B cell (primary cell): ENCODE data around the gene ENDOU.

Experiments used
- EZH2 ChIP-seq: IDR thresholded peaks from 2 replicates; pipeline ENCODE4 v1.6.1; 2012; ENCODE audit warnings: borderline replicate concordance, low read depth, mild to moderate bottlenecking, moderate library complexity, low read length; ENCODE audit not compliant: insufficient read depth, poor library complexity, severe bottlenecking
- TF ChIP-seq, protein P1 (sequence below): fragments of 200-600 bp; IDR thresholded peaks from one replicate; pipeline ENCODE4 v1.8.0; 2022; ENCODE audit warnings: antibody characterized with exemption, mild to moderate bottlenecking

DNA sequence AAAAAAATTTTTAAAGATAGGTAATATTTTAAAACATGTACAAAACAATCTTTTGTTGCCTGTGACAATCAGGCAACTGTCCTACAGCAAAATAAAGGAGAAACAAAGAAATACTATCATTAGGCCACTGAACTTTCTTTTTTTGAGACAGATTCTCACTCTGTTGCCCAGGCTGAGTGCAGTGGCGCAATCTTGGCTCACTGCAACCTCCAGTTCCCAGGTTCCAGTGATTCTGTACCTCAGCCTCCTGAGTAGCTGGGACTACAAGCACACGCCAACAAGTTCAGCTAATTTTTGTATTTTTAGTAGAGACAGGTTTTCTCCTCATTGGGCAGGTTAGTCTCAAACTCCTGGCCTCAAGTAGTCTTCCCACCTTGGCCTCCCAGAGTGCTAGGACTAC, 36.1 kb downstream of the ENDOU start:
- TF ChIP-seq, protein P1, sequence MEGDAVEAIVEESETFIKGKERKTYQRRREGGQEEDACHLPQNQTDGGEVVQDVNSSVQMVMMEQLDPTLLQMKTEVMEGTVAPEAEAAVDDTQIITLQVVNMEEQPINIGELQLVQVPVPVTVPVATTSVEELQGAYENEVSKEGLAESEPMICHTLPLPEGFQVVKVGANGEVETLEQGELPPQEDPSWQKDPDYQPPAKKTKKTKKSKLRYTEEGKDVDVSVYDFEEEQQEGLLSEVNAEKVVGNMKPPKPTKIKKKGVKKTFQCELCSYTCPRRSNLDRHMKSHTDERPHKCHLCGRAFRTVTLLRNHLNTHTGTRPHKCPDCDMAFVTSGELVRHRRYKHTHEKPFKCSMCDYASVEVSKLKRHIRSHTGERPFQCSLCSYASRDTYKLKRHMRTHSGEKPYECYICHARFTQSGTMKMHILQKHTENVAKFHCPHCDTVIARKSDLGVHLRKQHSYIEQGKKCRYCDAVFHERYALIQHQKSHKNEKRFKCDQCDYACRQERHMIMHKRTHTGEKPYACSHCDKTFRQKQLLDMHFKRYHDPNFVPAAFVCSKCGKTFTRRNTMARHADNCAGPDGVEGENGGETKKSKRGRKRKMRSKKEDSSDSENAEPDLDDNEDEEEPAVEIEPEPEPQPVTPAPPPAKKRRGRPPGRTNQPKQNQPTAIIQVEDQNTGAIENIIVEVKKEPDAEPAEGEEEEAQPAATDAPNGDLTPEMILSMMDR = no peak
- no peak for TF ChIP-seq EZH2
